Measurements from ENCODE around the gene ZBTB16. TPM values are rescaled to one million over a fixed set of nuclear protein-coding genes. Genes with fewer than 3 reads are reported as not detected.

The ZBTB16 gene
- total RNA-seq, 1 donor from 2014 or later: 11.9 TPM

DNA sequence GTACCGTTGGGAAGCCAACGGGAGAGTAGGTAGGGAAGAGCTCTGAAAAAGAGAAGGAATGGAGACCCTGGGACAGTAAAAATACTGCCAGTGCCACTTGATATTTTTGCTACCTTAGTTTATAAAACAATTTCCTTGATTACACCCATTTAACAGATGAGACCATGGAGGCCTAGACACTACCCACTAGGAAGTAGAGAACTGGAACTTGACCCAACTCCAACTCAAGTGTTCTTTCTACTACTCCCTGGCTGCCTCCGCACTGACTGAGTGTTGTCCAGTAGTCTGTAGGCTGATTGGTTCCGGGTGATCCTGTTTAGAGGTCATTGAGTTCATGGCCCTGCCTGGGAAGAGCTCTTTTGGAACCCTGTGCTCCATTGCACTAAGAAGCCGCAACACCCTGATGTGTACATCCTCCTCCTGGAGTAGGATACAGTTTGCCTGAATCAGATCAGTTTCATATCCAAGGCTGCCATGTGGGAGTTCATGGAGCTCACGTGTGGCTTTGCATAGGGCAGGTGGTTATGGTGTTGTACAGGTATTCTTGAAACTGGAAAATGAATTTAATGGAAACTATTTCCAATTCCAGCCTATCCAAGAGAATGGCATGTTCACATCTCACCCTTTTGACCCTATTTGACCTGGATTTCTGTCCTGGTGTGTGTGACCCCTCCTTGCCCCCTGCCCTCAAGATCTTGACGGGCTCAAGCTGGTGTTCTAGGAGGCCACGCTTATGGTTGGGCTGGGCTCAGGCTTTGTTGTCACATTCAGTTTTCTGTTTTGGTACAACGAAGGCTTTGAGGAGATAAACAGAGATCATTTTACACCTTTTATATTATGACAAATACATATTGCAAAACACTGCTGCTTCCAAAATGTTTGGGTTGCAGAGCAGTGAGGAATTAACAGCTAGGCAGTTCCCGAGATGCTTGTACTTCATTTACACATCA lies 134.5 kb downstream of the ZBTB16 start:
- DNase-seq (ENCODE audit: extremely low spot score, unreplicated experiment): no peak
- Mint-ChIP-seq H3K36me3 (peaks cover 8% of the 10 kb centered on the region), H3K27me3 (peaks cover 16% of the 10 kb centered on the region), H3K27ac (no peak overlapping the region), H3K4me3 (peak overlapping the region; percentile 64), H3K9me3 (no peaks in the 10 kb centered on the region), H3K4me1 (ENCODE audit: unreplicated experiment) (peaks cover 41% of the 10 kb centered on the region)
- no peak for TF ChIP-seq CTCF (conservative IDR thresholded peaks at IDR 0.05)

DNA sequence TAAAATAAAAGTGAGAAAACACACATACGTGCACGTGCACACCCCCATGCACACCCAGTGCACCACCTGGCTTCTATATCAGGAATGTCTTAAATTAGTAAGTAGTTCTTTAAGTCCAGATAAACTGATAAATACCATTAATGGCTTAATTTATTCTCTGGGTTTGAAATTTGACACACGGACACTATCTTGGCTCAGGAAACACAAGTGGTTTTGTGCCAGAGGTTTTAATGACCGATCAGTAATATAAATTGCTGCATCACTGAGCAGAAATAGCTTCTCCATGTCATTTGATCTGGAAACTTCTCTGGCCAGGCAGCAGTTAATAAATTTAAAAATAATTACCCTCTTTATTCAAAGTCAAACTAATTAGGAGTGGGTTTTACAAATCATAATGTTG lies 135.2 kb downstream of the ZBTB16 start:
- no peak for DNase-seq (ENCODE audit: extremely low spot score, unreplicated experiment)

DNA sequence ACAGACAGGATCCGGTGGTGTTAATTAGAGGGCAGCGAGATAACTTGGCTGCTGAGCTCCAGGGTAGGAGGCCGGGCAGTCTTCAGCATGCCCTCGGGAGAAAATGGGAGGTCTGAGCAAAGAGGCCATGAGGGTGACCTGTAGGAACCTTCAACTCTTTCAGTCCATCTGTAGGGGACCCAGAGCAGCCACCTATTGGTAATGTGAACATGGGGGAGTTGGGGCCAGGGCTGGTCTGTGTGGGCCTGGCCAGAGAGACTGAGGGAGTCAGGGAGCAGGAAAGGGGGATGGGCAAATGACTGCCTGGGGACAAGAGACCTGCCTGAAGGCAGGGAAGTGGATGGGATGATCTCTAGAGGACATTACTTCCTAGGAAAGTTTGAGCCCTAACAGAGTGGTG lies 135.6 kb downstream of the ZBTB16 start:
- Mint-ChIP-seq H3K27ac (peak overlapping the region; percentile 34), H3K36me3 (peaks cover 8% of the 10 kb centered on the region), H3K9me3 (no peaks in the 10 kb centered on the region), H3K4me1 (ENCODE audit: unreplicated experiment) (peaks cover 41% of the 10 kb centered on the region), H3K27me3 (peaks cover 16% of the 10 kb centered on the region), H3K4me3 (peak overlapping the region; percentile 13)
- TF ChIP-seq CTCF (conservative IDR thresholded peaks at IDR 0.05): no peak
- DNase-seq (ENCODE audit: extremely low spot score, unreplicated experiment): no peak

More for the DNA sequence above, 135.2 kb downstream of the ZBTB16 start:
- peaks cover 41% of the 10 kb centered on the region for H3K4me1 Mint-ChIP-seq (ENCODE audit: unreplicated experiment)
- H3K9me3 Mint-ChIP-seq: no peaks in the 10 kb centered on the region
- H3K27me3 Mint-ChIP-seq: peaks cover 16% of the 10 kb centered on the region
- peaks cover 8% of the 10 kb centered on the region for H3K36me3 Mint-ChIP-seq
- peak overlapping the region; percentile 34 for H3K27ac Mint-ChIP-seq
- no peak for TF ChIP-seq CTCF (conservative IDR thresholded peaks at IDR 0.05)
- peak overlapping the region; percentile 13 for H3K4me3 Mint-ChIP-seq

DNA sequence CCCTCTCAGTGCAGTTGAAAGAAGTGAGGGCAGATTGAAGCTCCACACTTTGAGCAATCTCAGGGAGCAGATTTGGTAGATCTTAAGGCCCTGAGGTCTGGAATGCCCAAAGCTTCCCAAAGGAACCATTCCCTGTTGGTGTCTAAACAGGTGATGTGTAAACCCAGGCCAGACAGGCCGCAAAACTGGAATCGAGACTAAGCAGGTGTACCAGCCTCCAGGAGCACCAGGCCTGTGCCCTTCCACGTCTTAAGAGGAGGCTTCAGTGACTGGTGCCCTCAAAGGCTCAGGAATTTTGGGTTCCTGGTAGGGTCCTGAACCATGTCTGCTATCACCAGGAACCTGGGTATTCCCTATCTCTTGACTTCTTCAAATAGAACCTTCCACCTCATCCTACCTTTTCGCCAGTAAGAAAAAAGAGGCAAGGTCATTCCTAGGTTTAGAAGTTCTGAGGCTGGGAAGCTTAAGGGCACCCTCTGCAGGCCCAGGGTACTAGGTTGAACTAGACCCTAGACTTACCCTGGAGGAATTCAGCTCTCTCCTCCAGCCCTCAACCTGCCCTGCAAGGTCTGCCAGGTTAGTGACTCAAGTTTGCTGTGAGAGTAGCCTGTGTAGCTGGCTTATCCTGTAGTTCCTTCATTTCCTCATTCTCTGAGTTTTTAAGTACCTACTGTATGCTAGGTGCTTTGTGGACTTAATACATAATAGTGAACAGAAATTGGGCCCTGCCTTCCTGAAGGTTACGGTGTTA lies 136.6 kb downstream of the ZBTB16 start:
- H3K27ac Mint-ChIP-seq: peak overlapping the region; percentile 85

More for the DNA sequence above, 136.6 kb downstream of the ZBTB16 start:
- peaks cover 51% of the 10 kb centered on the region for H3K4me1 Mint-ChIP-seq (ENCODE audit: unreplicated experiment)
- peaks cover 22% of the 10 kb centered on the region for H3K27me3 Mint-ChIP-seq
- DNase-seq (ENCODE audit: extremely low spot score, unreplicated experiment): no peak
- no peak for TF ChIP-seq CTCF (conservative IDR thresholded peaks at IDR 0.05)
- H3K4me3 Mint-ChIP-seq: no peak overlapping the region
- peaks cover 3% of the 10 kb centered on the region for H3K36me3 Mint-ChIP-seq
- no peaks in the 10 kb centered on the region for H3K9me3 Mint-ChIP-seq

Data from type B pancreatic cell (in vitro differentiated cells).